ENCODE data around the gene NMU. TPM values are rescaled to one million over a fixed set of nuclear protein-coding genes. Genes with fewer than 3 reads are reported as not detected.

NMU gene
- total and polyA plus RNA-seq, 9 of the 15 experiments (the other 6 are each of a cell fraction or from before 2014, with no cell fraction given) = 73.8 to 846 (median 599) TPM

- DNase-seq (ENCODE audit: extremely low read depth in 1 of 4, low spot score in 3 of 4) (no peak), FAIRE-seq (no peak), ATAC-seq (no peak)
- Histone ChIP-seq H3K27ac (ENCODE audit: extremely low read depth, low read depth, low read length) (no peak overlapping the region), H3K4me1 (replicated peaks in 1 of 2; ENCODE audit: control insufficient read depth in 2 of 2, insufficient read depth in 2 of 2, low read length in 2 of 2) (peaks cover 9 to 24% of the 10 kb centered on the region in 2 experiments; a peak in 4 of 5 replicates), H2AFZ (ENCODE audit: low read depth, low read length) (peak overlapping the region; percentile 82; the same call in 1 of the 2 replicates), H3K9me3 (replicated peaks; ENCODE audit: control insufficient read depth, insufficient read depth, low read depth, low read length) (no peaks in the 10 kb centered on the region), H3K9me1 (ENCODE audit: control insufficient read depth, insufficient read depth, low read length) (no peaks in the 10 kb centered on the region), H3K9ac (ENCODE audit: insufficient read depth in 1 of 2, low read depth in 2 of 2, low read length in 2 of 2) (no peak overlapping the region), H3K27me3 (ENCODE audit: control insufficient read depth in 2 of 2, insufficient read depth in 2 of 2, low read length in 2 of 2) (no peaks in the 10 kb centered on the region), H3K36me3 (ENCODE audit: control insufficient read depth, insufficient read depth, low read length) (no peaks in the 10 kb centered on the region), H3K79me2 (ENCODE audit: control insufficient read depth, insufficient read depth, low read length) (peaks cover 31% of the 10 kb centered on the region), H3K4me2 (ENCODE audit: insufficient read depth, low read length) (peak overlapping the region; percentile 80; the same call in 1 of the 2 replicates), H3K4me3 (no peak overlapping the region), H4K20me1 (replicated peaks; ENCODE audit: control insufficient read depth, insufficient read depth, low read length) (no peaks in the 10 kb centered on the region)
- 79% methylated on average over 4 of the region's 4 CpGs for WGBS (ENCODE audit: insufficient coverage, low coverage, missing lambda C conversion rate)
- ChIA-PET CTCF (ENCODE audit: low intra/inter-chr PET ratio) (no interaction called here), POLR2A (no interaction called here)
- BruUV-seq (replicated peaks) = no TSS peak
- in situ Hi-C loops (cut with MboI) (loop anchor here (10.0 kb wide), 1 partner anchor 203 kb away; the partner anchor contains the start of gene SRD5A3), intact Hi-C loops (cut with micrococcal nuclease) (loop anchor here (2.0 to 10.0 kb wide), 6 partner anchors 89 to 363 kb away; partner anchors contain the start of genes NMU and SRD5A3)
- TF ChIP-seq SMARCC2 (IDR thresholded peaks at IDR 0.05; ENCODE audit: low read depth) (no peak), MAFG (tag; conservative IDR thresholded peaks at IDR 0.05) (0 out of 2 replicates have a peak, but pooled peaks have one; percentile 26), C11orf30 (IDR thresholded peaks at IDR 0.05; ENCODE audit: low read depth) (peak; percentile 66), ETV5 (CRISPR knock-in tag; IDR thresholded peaks at IDR 0.05; ENCODE audit: low read depth) (no peak), ZNF316 (IDR thresholded peaks at IDR 0.05) (peak; percentile 82), FOXJ2 (tag; IDR thresholded peaks at IDR 0.05) (0 out of 2 replicates have a peak, but pooled peaks have one; percentile 26)
Measured at GRCh38 chr4:55547918-55548317, 88.2 kb downstream of the NMU start.

- no TSS peak for BruUV-seq (replicated peaks)
- Histone ChIP-seq H3K4me1 (replicated peaks in 1 of 2; ENCODE audit: control insufficient read depth in 2 of 2, insufficient read depth in 2 of 2, low read length in 2 of 2) (peaks cover 9 to 27% of the 10 kb centered on the region in 2 experiments; a peak in 4 of 5 replicates), H2AFZ (ENCODE audit: low read depth, low read length) (peak overlapping the region; percentile 82), H3K9ac (ENCODE audit: insufficient read depth in 1 of 2, low read depth in 2 of 2, low read length in 2 of 2) (peak overlapping the region; percentile 57 to 95), H3K27me3 (ENCODE audit: control insufficient read depth in 2 of 2, insufficient read depth in 2 of 2, low read length in 2 of 2) (no peaks in the 10 kb centered on the region), H3K4me3 (peak overlapping the region; percentile 50), H3K27ac (ENCODE audit: extremely low read depth, low read depth, low read length) (peak overlapping the region; percentile 91; the same call in 2 of the 3 replicates), H4K20me1 (replicated peaks; ENCODE audit: control insufficient read depth, insufficient read depth, low read length) (no peaks in the 10 kb centered on the region), H3K36me3 (ENCODE audit: control insufficient read depth, insufficient read depth, low read length) (no peaks in the 10 kb centered on the region), H3K79me2 (ENCODE audit: control insufficient read depth, insufficient read depth, low read length) (peaks cover 36% of the 10 kb centered on the region), H3K9me1 (ENCODE audit: control insufficient read depth, insufficient read depth, low read length) (no peaks in the 10 kb centered on the region), H3K9me3 (replicated peaks; ENCODE audit: control insufficient read depth, insufficient read depth, low read depth, low read length) (no peaks in the 10 kb centered on the region), H3K4me2 (ENCODE audit: insufficient read depth, low read length) (peak overlapping the region; percentile 80)
- in situ Hi-C loops (cut with MboI) = loop anchor here (10.0 kb wide), 1 partner anchor 203 kb away; the partner anchor contains the start of gene SRD5A3
- FAIRE-seq (no peak), DNase-seq (ENCODE audit: extremely low read depth in 1 of 4, low spot score in 3 of 4) (no peak), ATAC-seq (no peak)
- intact Hi-C loops (cut with micrococcal nuclease) = loop anchor here (2.0 to 10.0 kb wide), 6 partner anchors 90 to 363 kb away; partner anchors contain the start of genes NMU and SRD5A3
- POLR2A ChIA-PET = no interaction called here
- CTCF ChIA-PET (ENCODE audit: low intra/inter-chr PET ratio) = no interaction called here
- WGBS (ENCODE audit: insufficient coverage, low coverage, missing lambda C conversion rate) = 3% methylated on average over 10 of the region's 10 CpGs
- peak; percentile 22 for TF ChIP-seq CHD1 (IDR thresholded peaks at IDR 0.05; ENCODE audit: low read length)
Measured at GRCh38 chr4:55547466-55547770, 88.7 kb downstream of the NMU start.

Measured in K562 (cell line).